Tongue (tissue), 2 donors: Measurements from ENCODE around the gene SEPTIN12. TPM values are rescaled to one million over a fixed set of nuclear protein-coding genes. Genes with fewer than 3 reads are reported as not detected.
A peak's percentile ranks its signal among the peaks of the same experiment; 100 is the strongest.

Source experiments
- DNase-seq: peaks from one replicate; pipeline ENCODE4 v3.0.0-alpha.2; 2015
- total RNA-seq: library from RNA; depleted of rRNA; stranded (reverse); fragments of >200 nt; gene quantifications from one replicate; pipeline ENCODE4 v1.2.3, GENCODE V29; 2014

Gene SEPTIN12, protein sequence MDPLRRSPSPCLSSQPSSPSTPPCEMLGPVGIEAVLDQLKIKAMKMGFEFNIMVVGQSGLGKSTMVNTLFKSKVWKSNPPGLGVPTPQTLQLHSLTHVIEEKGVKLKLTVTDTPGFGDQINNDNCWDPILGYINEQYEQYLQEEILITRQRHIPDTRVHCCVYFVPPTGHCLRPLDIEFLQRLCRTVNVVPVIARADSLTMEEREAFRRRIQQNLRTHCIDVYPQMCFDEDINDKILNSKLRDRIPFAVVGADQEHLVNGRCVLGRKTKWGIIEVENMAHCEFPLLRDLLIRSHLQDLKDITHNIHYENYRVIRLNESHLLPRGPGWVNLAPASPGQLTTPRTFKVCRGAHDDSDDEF
- total RNA-seq = not detected

DNA sequence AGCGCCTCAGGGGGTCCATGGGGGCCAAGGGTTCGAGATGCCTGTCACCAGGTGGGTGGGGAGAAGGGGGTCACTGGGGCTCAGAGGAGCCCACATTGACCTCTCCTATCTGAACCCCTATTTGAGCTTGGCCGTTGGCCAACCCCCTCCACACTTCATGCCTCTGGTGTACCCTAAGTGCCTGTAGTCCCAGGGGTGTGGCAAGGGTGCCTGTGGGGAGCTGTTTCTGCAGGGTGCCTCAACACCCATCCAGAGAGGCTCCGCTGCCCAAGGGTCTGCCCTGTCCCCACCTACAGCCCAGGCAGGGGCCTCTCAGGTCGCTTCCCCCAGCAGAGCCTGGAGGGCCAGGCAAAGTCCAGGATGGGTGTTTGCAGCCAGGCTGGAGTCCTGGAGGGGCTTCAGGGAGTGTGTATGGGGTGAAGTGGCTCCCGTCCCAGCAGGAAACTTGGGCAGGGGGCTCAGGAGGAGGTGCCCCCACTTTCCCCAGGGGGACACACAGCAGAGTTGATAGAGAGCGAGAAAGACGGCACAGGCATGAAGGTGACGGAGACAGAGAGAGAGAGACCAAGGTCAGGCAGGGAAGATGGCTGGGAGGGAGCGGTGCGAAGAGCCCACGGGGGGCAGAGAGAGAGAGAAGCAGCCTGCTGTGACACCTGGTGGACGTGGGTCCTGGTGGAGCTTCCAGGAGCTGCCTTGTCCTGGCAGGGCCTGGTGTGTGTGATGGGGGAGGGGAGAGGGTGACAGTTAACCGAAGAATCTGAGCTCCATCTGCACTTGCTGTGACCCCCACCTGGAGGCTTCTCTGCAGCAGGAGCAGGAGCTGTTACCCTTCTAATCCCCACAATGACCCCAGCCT is at the start of gene SEPTIN12:
TSS of gene SEPTIN12 (minus strand) at position 719 of the 856 bp plus-strand sequence. CDS start at position 19, 700 bp downstream.
- DNase-seq = no peak

DNA sequence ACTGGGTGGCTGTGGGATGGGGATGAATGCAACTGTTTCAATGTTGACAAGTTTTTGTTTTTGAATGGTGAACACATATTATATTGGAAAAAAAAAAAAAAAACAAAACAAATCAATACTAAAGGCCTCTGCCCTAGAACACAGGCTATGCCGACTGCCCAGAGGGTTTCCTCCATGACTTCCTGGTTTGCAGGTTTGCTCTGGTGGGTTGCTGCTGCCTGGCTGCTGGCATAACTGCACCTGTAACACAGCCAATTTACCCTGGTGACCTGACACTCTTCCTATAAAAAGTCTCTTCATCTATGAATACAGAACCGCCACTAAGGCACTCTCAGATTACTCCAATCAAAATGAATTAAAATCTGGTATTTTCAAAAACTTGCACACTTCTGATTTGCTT is 48.6 kb upstream of the SEPTIN12 start:
- no peak for DNase-seq

DNA sequence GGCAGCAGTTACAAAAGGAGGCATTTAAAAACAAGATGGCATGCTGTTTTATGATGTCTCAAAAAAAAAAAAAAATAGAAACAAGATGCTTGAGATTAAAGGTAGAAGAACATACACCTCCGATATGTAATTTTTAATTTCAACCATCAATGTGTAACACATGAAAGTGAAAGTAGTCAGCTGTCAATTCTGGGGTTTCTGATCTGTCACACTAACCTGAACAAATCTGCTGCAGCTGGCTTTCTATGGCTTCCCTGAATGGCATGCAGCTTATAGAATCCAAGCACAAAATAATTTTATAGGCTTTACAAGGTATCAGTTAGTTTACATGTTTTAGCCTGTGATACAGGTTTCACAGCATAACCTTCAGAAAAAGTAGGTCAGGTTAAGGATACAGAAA is 45.4 kb upstream of the SEPTIN12 start:
- DNase-seq = no peak

DNA sequence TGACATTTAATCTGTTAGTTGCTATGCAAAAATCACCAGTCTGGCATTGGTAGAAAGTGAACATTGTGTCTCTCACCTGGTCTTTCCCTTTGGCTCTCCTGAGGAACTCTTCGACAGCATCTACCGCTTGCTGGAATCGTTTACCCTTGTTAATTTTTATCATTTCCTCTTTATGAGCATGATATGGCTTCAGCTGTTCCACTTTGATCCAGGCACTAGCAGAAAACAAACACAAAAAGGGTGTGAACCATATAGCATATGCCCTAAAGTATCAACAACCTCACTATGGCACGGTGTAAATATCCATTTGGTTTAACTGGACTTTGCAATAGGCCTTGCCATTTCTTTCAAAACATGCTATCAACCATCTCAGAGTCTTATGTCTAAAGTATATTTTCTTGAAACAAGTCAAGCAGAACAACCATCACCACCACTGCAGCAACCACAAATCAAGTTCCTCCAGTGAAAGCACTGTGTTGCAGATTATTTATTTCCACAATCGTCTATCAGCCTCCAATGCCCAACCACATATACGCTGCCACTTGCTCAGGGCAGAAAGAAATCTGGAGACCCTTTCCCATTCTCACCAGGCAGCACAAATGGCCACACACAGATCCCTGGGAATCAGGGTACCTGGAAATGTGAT is 44.7 kb upstream of the SEPTIN12 start:
- DNase-seq = no peak

DNA sequence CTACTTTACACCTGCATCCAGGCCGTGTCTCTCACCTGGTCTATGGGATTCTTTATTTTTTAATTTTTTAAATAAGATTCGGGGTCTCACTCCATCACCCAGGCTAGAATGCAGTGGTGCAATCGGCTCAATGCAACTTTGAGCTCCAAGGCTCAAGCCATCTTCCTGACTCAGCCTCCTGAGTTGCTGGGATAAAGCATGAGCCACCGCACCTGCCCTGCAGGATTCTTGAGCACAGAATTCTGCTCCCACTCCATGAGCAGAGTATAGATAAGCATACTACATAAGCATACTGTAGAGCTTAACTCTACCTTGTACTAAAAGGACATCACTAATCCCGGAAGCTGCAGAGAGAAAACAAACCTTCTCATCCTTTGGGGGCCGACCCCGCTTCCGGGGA is 43.5 kb upstream of the SEPTIN12 start:
- DNase-seq = no peak

DNA sequence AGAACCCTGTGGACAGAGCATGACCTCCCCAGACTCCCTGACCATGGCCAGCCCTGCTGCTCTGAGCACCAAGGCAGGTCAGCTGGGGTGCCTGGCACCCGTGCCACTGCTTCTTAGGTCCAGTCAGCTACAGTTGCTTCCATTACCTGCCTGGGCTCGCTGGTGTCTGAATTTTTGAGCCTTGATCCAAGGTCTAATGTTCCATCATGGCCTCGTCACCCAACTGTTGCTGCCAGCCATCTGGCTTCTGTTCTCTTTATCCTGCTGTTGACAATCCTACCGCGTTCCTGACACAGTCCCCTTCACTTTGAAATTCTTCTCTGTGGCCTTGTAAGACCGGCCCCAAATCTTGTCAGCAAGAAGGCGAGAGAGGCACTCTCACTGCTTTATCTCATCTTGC is 42.3 kb upstream of the SEPTIN12 start:
- DNase-seq = no peak

DNA sequence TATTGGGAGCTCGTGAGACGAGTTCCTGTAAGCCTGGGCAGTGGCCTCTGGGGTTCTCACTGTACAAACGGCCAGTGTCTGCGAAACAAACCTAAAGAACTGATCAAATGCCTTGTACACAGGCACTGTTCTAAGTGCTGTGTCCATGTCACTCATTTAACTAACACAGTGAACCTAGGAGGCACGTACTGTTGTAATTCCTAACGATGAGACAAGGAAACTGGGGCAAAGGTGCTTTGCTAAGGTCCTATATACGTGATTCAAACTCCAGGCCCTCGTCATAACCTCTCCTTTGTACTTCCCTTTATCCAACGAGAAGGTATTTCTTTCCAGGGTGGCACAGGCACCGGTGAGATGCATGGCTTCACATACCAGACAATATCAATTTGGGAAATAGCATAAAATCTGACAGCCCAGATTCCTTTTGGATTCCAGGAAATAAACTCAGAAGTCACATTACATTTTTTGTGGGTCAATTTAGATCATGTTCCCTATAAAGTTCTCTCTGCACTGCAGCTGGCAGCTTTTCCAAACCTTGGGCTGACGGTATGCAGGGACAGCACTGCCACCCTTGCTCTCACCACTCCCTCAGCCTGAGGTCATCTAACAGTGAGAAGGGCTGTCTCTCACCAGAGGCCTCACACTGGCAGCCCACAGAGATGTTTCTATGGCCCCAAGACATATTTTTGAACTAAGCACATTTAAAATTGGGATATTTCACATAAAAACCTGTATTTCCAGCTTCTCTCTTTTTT is 40.6 kb upstream of the SEPTIN12 start:
- DNase-seq = no peak

DNA sequence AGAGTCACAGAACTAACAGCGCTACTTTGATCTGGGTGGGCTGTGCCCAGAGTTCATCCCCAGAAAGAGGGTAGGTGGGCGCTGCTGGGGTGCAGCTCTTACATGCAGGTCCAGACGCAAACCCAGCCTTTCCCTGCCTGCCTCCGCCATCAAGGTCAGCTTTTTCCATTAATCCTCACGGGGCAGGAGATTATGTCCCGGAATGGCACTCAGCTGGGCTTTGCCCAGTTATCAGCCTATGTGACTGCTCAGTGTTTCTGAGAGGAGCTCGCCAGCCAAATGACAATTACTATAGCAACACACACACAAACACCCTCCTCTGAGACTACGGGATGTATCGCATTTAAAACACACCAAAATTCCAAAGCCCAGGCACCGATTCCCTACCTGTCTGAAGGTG is 38.8 kb upstream of the SEPTIN12 start:
- no peak for DNase-seq

DNA sequence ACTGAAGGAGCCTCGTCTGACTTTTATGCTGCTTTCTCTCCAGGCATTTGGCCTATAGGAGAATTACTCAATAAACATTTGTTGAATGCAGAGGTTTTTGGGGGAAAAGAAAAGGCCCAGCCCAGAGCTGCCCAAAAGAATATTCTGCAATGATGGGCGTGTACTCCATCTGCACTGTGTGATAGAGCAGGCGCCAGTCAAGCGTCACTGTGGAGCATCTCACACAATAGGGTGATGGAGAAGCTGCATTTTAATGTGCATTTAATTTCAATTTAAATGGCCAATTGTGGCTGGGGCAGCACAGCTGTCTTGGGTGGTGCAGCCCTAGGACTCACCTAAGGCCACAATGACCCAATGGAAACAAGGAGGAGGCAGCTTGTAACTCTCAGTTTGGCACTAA is 38.4 kb upstream of the SEPTIN12 start:
- DNase-seq = no peak

DNA sequence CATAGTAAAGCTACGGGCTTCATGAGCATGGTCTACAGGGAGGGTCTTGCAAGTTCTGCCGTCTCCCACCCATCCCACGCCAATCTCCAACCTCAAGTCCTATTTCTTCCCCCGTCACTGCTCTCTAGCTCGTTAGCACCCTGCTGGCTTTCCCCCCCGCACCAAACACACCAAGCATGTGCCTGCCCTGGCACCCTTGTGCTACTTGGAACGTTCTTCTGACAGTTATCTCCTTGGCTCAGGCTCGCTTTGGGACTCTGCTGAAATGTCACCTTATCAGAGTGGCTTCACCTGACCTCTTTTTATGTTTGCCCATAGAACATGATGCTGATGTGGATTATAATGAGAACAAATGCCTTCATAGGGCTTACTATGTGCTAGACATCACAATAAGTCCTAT is 37.1 kb upstream of the SEPTIN12 start:
- DNase-seq = no peak

DNA sequence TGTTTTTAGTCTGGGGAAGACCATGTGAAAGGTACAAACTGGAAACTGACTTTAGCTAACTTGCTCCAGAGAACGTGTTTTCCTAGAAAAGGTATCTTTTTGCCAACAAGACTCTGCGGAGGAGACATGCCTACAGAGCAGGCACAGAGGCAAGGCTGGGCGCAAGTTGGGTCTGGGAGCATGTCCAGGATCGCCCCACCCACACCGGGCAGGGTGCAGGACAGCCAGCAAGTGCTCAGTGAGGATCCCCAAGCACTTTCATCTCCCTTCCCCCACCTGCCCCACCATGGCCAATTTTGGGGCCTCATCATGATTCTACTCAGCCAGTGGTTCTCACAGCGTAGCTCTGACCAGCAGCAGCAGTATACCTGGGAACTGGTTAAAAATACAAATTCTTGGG is 32.5 kb upstream of the SEPTIN12 start:
- DNase-seq = no peak

DNA sequence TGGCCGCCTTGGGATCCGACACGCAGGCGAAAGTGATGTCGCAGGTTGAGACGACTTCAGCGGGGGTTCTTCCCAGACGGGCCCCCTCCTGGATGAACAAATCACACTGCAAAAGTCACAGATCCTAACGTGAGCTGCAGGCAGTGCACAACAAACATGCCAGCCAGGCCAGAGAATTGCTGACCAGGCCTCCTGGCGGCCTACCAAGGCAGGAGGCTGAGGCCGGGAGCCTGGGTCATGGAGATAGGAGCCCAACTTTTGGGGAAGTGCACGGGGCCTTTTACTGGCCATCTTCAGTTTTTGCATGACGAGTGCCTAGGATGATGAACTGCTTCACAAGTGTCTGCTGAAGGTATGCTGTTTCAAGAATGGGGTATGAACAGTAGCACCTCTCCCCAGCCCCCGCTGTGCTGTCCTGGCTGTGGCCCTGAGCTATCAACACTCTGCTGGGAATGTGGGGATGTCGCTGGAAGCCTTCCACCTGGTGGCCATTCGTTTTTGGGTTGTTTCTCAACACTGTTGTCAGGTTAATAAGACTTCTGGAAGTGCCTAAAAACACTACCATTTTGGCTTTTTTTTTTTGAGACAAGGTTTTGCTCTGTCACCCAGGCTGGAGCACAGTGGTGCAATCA is 26.5 kb upstream of the SEPTIN12 start:
- no peak for DNase-seq

DNA sequence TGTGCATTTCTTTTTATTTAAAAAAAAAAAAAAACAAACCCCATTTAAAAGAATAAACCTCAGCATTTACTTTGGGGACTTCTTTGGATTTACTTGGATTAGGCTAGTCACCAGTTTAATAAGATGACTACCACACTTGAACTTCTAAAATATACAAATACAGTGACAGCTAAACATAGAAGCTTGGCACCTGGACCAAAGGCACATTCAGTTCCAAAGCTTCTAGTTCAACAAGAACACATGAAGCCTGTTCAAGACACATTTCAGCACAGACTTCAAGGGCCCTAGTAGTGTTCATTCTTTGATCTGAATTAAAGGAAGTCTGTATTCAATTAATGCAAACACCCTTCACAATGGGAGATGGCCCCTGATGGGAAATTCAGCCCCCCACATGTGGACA is 25.9 kb upstream of the SEPTIN12 start:
- DNase-seq = no peak

DNA sequence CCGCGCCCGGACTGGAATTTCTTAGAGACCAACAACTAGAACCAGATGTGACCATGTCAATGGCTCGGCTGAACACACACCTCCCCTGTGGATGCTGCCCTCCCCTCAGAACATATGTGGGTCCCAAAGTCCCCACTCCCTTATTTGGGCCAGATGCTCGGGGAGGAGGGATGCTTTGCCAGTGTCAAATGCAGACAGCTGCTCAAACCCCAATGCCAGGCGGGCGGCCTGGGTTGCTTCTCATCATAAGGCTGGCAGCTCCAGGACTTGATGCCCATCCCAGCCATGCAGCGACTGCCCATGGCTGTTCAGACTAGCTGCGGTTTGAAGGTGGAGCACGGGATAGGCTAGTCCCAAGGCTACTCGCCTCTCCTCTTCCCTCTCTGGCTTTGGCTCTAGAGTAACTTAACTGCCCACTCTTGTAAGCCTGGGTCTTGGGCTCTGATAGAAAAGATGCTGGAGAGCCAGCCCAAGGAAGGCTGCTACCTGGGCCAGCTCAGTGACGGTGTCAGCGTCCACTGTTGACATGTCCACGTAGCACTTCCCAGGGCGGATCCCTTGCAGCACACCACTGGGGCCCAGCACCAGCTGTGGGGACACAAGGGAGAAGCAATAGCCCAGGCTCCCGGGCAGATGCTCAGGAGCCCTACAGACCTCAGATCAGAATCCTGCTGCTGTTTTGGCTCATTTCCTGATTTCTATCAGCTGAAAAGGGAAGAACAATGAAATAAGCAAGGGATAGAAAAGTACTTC is 25.3 kb upstream of the SEPTIN12 start:
- DNase-seq = no peak

DNA sequence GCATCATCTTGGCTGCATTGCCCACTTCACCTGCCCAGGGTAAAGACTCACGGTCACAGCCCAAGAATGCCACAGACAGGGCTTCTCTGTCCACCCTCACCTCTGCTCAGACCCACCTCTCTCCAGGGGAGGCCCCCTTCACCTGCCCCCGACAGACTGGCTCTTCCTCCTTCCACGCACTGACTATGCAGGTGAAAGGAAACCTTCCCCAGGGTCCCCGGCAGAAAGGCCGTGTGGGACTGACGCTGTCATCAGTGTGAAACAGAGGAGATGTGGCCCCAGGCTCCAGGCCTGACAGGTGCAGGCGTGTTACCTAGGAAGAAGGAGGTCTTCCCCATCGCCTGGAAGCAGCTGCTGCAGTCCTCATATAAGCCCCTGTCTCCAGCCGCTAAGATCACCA is 23.6 kb upstream of the SEPTIN12 start:
- DNase-seq = no peak

DNA sequence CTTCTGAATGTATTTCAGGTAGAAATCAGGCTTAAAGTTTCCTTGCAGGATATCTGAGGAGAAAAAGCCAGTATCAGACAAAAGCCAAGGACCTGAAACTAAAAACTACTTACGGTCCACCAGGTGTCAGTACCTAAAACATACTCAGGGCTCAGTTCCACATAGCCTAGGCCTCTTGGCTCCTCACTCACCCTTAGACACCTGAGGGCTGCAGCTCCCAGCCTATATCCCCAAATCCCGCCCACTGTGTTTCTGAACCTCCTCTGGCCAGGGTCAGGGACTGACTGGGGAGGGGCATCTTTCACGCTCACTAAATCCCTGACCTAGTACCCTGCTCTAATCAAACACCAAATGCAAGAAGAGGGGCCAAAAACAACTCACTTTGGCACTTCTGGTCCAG is 23.1 kb upstream of the SEPTIN12 start:
- DNase-seq = no peak

DNA sequence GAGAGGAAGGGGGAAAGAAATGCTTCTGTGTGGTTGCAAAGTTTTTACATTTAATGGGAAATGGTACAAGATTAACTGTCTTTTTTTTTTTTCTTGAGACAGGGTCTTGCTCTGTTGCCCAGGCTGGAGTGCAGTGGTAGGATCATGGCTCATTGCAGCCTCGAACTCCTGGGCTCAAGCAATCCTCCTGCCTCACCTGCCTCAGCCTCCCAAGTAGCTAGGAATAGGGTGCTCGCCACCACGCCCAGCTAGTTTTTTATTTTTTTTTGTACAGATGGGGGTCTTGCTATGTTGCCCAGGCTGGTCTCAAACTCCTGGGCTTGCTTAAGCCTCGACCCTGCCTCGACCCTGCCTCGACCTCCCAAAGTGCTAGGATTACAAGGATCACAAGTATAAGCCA is 18.1 kb upstream of the SEPTIN12 start:
- no peak for DNase-seq

DNA sequence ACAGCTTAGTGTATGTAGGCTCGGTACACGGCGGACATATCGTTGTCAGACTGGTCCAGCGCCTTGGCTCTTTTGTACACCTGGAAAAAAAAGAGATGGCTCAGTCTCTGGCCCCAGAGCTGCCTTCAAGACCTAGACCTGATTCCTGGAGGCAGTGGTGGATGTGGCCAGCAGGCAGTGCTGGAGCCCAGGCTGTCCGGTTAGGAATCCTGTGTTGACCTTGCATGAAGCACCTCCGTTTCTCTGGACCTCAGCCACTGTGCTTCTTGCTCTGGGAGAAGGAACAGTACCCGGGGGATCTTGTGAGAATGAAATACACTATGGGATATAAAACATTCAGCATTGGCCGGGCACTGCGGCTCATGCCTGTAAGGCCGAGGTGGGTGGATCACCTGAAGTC is 17.1 kb upstream of the SEPTIN12 start:
- DNase-seq = no peak

DNA sequence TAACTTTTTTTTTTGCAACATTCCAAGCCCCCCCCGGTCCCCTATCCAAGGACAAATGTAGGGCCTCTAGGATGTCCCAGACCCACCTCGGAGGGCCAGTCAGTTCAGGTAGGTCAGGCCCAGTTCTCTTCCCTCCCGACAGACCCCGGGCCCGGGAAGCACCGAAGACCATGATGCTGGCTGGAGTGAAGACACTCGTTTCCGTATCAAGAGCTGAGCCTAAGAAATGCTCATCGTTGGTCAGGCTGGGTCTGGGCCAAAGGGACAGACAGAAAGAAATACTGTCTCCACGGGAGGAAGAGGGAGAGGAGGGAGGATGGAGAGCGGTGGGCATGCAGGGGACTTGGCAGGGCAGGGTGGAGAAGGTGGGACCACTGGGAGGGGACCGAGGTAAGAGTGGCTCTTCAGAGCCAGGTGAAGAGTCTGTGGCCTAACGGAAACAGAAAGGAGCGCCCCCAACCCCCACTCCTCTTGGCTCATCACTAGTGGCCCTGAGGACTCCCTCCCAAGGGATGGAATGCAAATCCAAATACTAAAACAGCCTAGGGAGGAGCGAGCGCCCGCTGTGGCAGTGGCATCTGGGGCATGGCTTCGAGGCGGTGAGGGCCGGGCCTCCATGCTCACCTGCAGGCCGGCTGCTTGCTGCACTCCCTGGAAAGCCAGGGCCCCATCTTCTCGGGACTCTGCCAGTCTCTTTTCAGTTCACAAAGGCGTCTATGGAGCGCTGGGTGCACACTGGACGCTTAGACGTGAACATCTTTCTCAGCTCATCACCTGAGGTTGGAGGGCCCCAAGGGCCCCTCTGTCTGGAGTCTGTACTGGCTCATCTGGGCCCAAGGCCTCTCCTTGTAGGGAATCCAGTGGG is 16.0 kb upstream of the SEPTIN12 start:
- no peak for DNase-seq

DNA sequence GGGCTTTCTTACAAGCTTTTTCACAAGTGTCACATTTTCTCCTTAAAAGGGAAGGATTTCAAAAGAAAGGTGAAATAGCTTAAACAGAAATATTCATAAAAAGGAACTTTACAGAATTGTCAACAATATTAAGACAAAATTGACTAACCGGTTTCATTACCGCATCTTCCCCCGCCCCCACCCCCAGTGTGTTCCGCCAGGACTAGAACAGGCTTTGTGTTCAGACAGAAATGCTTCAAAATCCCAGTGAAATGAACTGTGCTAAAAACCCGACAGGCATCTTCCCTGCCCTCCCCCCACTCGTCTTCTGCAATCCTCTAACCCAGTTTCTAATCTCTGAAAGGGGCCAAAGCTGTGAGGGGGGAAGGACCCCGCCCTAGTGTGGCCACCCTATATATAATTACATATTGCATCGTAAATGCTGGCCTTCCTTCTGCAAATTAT is 15.3 kb upstream of the SEPTIN12 start:
- DNase-seq = peak; percentile 11
